Stimulated activated CD8-positive, alpha-beta memory T cell treated with anti-CD3 and anti-CD28 coated beads, Interleukin-4, amount 100 ng/mL, for 24 hours (primary cell): ENCODE measurements around the gene CAMK2G.

Experiments
- DNase-seq: peaks from one replicate; pipeline ENCODE4 v3.0.0-alpha.2; 2020; ENCODE audit warnings: low read depth

Gene CAMK2G

DNA sequence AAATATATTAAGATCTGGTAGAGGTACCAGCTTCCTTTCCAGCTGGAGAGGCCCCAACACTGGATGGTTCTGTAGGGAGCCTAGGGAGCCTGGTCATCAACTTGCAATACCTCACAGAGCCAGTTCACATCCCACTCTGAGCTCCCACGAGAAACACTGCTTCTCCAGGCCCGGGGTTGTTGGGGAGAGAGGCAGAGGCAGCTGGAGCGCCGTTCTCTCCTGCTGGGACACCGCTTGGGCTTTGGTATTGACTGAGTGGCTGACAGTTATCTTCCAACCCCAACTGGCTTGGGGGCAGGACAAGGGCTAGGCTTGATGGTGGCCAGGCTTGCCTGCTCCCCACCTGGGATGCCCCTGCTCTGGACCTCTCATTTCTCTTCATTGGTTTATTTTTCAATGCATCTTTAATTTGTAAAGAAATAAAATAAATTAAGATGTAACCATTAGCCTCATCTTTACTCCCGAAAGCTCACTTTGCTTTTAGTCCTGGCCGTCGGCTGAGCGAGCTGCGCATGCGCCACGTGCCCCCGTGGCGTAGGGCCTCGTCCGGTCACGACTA is 102.6 kb downstream of the CAMK2G start:
- peak; percentile 69 for DNase-seq

GRCh38 chr10:73769396-73769795 is 105.0 kb downstream of the CAMK2G start:
- DNase-seq: no peak

DNA sequence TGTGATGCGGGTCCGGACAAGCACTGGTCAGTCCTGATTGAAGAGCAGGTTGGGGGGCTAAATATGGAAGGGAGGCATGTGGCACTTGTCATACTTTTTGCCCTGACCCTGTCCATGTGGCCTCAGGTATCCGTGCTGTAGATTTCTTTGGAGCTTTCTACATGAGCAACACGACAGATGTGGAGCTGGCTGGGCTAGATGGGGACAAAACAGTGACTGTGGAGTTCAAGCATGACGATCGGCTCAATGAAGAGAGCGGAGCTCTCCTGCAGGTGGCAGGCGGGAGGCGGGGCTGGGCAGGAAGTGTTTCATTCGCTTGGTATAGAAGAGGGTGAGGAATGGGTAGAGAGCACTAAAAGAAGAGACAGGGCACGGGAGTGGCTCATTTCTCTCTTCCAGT is 105.5 kb downstream of the CAMK2G start:
- no peak for DNase-seq

- DNase-seq: no peak
Observed at GRCh38 chr10:73765066-73765465, 109.3 kb downstream of the CAMK2G start.

- no peak for DNase-seq
Observed at GRCh38 chr10:73763343-73763742, 111.0 kb downstream of the CAMK2G start.

- DNase-seq: no peak
Observed at GRCh38 chr10:73762915-73763314, 111.4 kb downstream of the CAMK2G start.
